Measurements from ENCODE around the gene PTN.

DNA sequence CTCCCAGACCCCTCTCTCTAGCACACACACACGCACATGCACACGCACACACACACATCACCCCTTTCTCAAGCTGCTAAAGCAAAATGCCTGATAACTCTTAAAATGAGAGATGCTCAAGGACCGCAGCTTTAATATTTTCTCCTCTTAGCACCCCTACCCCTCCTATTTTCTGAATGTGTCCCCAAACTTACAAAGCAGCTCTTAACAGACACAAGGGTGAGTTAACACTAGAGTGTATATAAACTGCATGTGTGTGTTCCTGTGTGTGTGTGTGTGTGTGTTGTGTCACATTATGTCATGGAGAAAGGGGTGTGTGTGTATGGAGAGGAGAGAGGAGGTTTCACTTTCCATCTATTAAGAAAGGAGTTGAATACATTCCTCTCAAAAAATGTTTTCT lies 1.3 kb downstream of the PTN start:
- no peak for TF ChIP-seq CTCF (IDR thresholded peaks at IDR 0.05)
- TF ChIP-seq ZFX (IDR thresholded peaks at IDR 0.05; ENCODE audit: borderline replicate concordance): no peak
